GF-D8 (cell line): Measurements from ENCODE around the gene DNAJC19.
"Not testable (repeated sequence)": the region's sequence is repeated elsewhere in the genome, so short reads cannot be mapped to it uniquely, and the experiment has no call there.

Experiments
- DNase-seq: peaks from one replicate; lab custom pipeline; 2025; lab: John Stamatoyannopoulos, UW

DNAJC19 gene

GRCh38 chr3:180989291-180990163, at the start of gene DNAJC19:
Gene DNAJC19 (minus strand): TSS chr3:180989736. CDS start chr3:180989602, 134 bp downstream.
- peak; percentile 87 for DNase-seq

- no peak for DNase-seq
Measured at GRCh38 chr3:181030948-181031347, 41.4 kb upstream of the DNAJC19 start.

- no peak for DNase-seq
Measured at GRCh38 chr3:181025204-181025603, 35.7 kb upstream of the DNAJC19 start.

GRCh38 chr3:181017690-181018089, 28.2 kb upstream of the DNAJC19 start:
- no peak for DNase-seq

GRCh38 chr3:181009225-181009624, 19.7 kb upstream of the DNAJC19 start:
- DNase-seq, result no peak

- DNase-seq, result no peak
Measured at GRCh38 chr3:181008796-181009195, 19.3 kb upstream of the DNAJC19 start.

- no peak for DNase-seq
Measured at GRCh38 chr3:181007262-181007661, 17.7 kb upstream of the DNAJC19 start.

- DNase-seq, result no peak
Measured at GRCh38 chr3:181006541-181006940, 17.0 kb upstream of the DNAJC19 start.

GRCh38 chr3:181003469-181003868, 13.9 kb upstream of the DNAJC19 start:
- DNase-seq, result not testable (repeated sequence)

- DNase-seq, result not testable (repeated sequence)
Measured at GRCh38 chr3:181002331-181002730, 12.8 kb upstream of the DNAJC19 start.

- no peak for DNase-seq
Measured at GRCh38 chr3:180996415-180996932, 6.9 kb upstream of the DNAJC19 start.

GRCh38 chr3:180990505-180990904, 969 bp upstream of the DNAJC19 start:
- peak; percentile 13 for DNase-seq

- no peak for DNase-seq
Measured at GRCh38 chr3:180987344-180987743, 2.2 kb downstream of the DNAJC19 start.

GRCh38 chr3:180986366-180986765, 3.2 kb downstream of the DNAJC19 start:
- DNase-seq, result not testable (repeated sequence)

GRCh38 chr3:180983136-180983535, 6.4 kb downstream of the DNAJC19 start:
- no peak for DNase-seq

- DNase-seq, result no peak
Measured at GRCh38 chr3:180981912-180982311, 7.6 kb downstream of the DNAJC19 start.

- no peak for DNase-seq
Measured at GRCh38 chr3:180980611-180981010, 8.9 kb downstream of the DNAJC19 start.

- DNase-seq, result no peak
Measured at GRCh38 chr3:180979961-180980360, 9.6 kb downstream of the DNAJC19 start.

GRCh38 chr3:180977498-180977897, 12.0 kb downstream of the DNAJC19 start:
- no peak for DNase-seq

GRCh38 chr3:180974286-180974685, 15.2 kb downstream of the DNAJC19 start:
- DNase-seq, result no peak

GRCh38 chr3:180973543-180973942, 16.0 kb downstream of the DNAJC19 start:
- DNase-seq, result no peak

- DNase-seq, result no peak
Measured at GRCh38 chr3:180970931-180971330, 18.6 kb downstream of the DNAJC19 start.

- no peak for DNase-seq
Measured at GRCh38 chr3:180962530-180962929, 27.0 kb downstream of the DNAJC19 start.

- no peak for DNase-seq
Measured at GRCh38 chr3:180961552-180961951, 28.0 kb downstream of the DNAJC19 start.
